HG03457 (cell line): ENCODE results near the gene VSX2.
"Not testable (repeated sequence)": the region's sequence is repeated elsewhere in the genome, so short reads cannot be mapped to it uniquely, and the experiment has no call there.

ENCODE experiments used
- ATAC-seq: cut with Tn5 transposase; IDR thresholded peaks from one replicate; pipeline ENCODE4 v1.9.1; 2021; ENCODE audit warnings: moderate number of reproducible peaks; ENCODE audit not compliant: unreplicated experiment

The VSX2 gene

DNA sequence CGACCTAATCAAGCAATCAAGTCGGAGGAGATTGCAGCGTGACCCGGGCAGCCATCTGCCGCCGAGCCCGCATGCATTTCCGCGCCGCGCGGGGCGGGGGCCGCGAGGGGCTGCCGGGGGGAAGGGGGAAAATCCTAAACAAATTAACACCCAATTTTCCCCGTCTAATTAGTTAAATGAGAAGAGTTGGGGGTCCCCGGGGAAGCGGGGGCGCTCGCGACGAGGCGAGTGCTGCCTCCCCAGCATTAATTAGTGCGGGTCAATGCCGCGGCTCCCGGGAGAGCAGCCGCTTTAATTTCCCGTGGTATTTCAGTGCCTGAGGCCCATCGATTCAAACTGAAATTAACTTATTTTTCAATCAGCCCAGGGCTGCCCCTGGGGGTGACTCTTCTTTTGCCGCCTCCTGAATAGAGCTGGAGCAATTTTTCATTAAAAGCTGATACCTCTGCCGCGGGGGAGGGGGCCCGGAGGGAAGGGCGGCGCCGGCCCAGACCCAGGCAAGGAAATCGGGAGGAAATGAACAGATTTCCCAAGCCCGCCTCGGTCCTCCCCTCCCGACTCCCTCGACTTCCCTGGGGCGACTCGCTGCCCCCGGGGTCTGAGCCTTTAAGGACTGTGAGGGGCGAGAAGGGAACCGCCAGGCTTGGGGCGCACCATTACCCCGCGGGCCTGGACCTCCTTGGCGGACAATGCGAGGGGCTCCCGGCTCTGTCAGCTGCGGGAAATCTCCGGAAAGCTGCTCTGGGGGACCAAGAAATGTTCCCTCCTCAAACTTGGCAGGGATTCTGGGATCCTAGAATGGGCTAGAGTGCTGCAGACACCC, 18.9 kb downstream of the VSX2 start:
- no peak for ATAC-seq

DNA sequence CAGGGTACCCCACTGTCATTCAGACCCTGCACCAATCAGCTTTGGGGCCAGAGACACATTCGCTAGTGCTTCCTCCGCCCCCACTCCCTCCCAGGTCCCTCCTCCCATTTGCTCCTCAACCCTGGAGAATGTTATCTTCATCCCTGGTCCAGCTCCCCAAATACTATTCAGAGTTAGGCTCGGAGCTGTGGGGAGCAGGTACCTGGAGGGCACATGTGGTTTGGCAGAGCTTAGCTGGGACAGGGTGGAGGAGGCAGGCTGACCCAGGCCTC, 19.5 kb downstream of the VSX2 start:
- ATAC-seq, result no peak

DNA sequence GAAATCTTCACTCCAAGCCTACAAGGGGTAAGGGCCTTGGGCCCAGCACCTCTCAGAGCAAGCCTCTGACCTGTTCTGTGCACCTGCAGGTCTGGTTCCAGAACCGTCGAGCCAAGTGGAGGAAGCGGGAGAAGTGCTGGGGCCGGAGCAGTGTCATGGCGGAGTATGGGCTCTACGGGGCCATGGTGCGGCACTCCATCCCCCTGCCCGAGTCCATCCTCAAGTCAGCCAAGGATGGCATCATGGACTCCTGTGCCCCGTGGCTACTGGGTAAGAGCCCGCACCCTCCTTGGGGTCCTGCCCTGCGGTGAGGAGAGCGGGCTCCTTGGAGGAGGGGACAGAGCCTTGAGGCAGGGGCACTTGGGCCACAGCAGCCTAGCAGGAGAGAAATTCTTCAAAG, 20.3 kb downstream of the VSX2 start:
- ATAC-seq, result no peak

DNA sequence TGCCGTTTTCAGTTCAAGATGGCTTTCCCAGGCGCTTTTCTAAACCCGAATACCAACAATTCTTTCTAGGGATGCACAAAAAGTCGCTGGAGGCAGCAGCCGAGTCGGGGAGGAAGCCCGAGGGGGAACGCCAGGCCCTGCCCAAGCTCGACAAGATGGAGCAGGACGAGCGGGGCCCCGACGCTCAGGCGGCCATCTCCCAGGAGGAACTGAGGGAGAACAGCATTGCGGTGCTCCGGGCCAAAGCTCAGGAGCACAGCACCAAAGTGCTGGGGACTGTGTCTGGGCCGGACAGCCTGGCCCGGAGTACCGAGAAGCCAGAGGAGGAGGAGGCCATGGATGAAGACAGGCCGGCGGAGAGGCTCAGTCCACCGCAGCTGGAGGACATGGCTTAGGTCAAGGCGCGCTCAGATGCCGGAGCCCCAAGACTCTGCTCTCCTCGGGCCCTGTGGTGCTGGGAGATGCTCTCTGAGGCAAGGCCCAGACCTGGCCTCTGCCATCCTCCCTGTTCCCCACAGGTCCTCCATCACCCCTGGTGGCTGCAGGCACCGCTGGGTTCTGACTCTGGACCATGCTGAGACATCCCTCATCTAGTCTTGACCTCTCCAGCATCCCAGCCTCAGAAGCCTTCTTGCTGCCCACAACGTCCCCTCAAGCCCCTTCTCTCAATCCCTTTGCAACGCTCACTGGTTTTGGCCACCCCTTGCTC, 21.4 kb downstream of the VSX2 start:
- no peak for ATAC-seq

DNA sequence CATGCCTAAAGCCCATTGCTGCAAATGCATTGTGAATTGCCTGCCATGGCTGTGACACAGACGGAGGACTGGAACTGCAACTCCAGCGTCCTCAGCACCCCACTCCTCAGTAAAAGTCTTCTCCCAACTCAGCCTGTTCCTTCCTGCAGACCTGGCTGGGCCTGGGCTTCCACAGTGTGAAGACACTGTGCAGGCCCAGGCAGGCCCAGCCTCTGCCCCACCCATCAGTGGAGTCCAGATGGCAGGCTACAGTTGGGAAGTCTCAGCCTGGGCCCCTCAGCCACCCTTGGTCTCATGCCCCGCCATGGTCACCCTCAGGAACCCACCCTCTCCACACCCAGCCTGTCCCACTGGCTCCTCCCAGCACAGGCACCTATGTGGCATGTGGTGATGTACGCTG, 22.0 kb downstream of the VSX2 start:
- ATAC-seq, result no peak

DNA sequence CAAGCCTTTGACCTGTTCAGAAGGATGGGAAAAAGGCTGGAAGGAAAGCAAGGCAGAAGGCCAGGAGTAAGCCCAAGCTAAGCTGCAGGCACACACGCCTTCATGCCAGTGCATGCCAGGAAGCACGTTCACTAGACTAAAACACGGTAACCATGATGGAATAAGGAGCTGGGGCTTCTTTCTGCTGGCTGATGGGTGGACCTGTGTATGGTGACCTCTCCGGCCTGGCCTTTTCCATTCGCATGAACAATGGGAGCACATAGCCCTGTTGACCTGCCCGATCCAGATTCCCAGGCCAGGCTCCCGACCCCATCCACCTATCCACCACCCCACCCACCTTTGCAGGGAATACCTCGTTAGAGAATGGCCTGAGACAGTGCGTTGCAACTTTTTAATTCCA, 22.8 kb downstream of the VSX2 start:
- no peak for ATAC-seq

DNA sequence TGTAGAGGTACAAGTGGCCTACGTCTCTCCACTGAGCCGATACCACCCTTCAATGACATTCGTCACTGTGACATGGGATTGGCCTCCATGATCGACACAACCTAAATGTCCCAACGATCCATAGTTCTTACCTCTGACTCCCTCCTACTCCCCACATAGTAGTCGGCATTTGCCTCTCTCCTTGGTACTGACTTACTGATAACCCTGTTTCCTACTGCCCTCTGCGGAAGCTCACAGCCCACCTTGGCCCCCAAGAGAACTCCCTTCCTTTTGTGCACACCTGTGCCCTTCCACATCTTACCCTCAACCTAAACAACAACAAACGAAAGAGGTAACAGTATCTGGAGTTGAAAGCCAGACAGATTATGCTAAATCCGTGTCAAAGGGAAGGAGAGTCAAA, 23.9 kb downstream of the VSX2 start:
- no peak for ATAC-seq

DNA sequence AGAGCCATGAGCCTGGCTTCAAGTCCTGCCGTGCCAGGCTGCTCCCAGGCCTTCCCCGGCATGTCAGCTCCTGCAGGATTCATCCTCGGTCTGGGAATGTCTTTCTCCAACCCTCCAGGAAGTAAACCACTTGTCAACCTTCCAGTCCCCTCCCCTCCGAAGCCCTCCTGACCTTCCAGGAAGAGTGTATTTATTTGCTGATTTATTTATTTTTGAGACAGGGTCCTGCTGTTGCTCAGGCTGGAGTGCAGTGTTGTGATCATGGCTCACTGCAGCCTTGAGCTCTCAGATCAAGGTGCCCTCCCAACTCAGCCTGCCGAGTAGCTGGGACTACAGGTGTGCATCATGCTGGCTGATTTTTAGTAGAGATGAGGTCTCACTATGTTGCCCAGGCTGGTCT, 24.7 kb downstream of the VSX2 start:
- ATAC-seq, result no peak

DNA sequence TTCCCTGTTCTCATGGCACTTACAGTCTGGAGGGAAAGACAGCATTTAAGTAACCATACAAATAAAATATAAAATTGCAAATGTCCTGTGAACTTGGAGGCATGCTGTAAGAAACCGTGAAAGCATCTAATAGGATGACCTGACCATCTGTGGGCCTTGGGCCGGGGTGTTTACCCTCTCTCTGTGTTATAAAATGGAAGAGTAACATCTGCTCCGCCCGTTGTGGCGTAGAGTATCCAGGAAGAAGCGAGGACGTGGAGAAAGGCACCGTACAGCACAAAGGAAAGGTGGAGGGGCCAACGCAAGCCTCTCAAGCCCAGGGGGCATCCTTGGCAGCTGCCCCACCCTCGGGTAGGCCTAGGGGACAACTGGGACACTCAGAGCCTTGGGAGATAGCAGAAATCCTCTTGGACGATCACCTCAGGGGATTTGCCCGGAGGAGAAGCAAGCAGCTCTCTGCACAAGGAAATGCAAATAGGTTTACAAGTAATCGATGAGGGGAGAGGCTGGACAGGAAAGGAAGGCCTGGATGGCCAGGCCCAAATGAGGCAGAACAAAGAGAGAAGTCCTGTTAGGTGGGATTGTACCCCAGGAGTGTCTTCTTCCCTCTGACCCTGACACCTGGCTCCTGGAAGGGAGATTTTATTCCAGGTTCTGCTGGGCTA, 26.2 kb downstream of the VSX2 start:
- no peak for ATAC-seq

DNA sequence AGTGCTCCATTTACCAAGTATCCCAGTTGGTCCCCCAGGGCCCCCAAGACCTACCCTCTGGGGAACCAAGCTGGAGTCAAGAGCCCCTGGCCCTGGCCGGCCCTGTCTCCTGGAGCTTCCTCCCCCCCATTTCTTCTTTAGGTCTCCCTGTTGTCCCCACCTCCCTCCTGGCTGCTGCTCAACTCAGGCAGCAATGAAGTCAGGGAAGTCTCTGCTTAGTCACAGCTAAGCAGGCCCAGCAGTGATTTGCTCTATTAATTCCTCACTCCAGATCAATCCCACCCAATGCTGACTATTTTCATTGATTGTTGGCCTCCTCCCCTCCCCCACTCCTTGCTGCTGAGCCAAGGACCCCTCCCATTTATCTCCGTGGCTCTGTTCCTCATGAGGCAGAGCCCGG, 28.3 kb downstream of the VSX2 start:
- ATAC-seq, result no peak

DNA sequence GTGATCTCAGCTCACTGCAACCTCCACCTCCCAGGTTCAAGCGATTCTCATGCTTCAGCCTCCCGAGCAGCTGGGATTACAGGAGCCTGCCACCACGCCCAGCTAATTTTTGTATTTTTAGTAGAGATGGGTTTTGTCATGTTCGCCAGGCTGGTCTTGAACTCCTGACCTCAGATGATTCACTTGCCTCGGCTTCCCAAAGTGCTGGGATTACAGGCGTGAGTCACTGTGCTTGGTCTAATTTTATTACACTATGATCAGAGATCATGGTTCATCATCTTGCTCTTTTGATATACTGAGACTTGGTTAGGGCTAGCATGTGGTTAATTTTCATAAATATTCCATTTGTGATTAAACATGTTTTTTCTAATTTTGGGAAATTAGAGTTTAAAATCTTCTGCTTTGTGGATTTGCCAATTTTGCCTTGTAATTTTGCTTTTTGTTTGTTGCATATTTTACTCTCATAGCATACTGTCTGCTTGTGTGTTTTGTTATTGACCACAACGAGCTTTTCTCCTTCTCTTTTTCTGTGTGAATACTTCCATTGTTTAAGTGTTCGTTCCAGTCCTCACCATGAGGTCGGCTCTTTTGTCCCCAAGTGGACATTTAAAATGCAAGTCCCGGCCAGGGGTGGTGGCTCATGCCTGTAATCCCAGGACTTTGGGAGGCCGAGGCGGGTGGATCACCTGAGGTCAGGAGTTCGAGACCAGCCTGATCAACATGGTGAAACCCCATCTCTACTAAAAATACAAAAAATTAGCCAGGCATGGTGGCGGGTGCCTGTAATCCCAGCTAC, 31.3 kb downstream of the VSX2 start:
- not testable (repeated sequence) for ATAC-seq

DNA sequence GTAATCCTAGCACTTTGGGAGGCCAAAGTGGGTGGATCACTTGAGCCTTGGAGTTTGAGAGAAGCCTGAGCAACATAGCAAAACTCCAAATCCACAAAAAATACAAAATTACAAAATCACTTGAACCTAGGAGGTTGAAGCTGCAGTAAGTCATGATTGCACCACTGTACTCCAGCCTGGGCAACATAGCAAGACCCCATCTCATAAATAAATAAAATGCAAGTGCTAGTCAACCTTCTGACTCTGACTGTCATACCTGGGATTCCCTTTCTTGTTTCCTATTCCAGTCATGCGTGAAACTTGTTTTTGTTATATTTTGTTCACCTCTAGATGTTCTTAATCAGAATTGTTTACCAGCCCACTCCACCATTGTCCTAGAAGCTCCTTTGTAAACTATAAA, 32.1 kb downstream of the VSX2 start:
- no peak for ATAC-seq

DNA sequence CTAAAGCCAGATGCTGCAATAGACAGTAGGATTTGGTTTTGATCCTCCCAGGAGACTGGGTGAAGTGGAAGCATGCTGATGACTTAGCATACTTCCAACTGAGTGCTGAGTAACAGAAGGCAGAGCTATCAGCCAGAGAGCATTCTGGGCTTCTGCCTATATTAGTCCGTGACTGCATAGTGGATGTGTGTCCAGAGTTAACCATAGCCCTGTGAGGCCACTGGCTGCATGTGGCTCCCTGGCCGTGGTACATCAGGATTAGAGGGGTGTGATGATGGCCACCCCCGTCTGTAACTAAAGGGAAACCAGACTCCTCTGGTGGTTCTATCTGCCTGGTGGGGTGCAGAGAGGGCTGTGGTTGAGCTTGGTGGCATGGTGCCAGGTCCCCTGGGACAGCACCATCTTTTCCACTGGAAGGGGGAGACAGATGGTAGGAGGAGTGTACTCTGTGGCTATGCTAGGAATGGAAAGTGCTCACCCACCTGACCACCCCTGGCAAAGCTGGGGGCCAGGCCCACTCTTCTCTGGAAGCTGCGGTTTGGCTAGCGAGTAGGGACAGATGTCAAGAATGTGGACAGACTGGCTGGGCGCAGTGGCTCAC, 36.1 kb downstream of the VSX2 start:
- ATAC-seq, result no peak

DNA sequence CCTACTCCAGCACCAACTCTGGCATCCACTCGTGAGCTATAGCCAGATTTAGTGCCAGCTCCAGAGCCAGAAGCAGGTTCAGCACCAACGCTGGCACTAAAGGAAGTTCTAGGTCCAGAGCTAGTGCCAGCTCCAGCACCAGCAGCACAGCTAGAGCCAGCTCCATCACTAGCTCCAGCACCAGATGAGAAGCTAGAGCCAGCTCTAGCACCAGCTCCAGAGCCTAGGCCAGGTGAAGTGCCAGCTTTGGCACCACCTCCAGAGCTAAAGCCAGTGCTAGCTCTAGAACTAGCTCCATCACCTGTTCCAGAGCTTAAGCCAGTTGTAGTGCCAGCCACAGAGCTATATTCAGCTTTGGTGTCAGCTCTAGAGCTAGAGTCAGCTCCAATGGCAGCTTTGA, 38.8 kb downstream of the VSX2 start:
- ATAC-seq, result no peak

DNA sequence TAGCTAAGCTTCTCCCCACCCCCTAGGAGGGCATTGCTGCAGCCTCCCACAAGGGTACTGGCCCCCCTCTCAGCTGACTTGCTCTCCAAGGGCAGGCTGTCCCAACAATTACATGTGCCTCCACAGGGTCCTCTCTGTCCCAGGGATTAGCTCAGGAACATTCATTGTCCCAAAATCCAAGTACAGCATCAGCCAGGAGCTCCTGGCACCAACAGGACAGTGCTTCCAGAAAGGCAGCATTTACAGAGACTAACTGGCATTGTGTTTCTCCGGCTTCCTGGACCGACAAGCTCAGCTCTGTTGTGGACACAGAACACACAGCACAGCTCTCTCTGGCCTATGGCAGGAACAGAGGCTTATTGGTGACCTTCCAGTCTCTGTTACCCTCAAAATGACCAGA, 41.8 kb downstream of the VSX2 start:
- no peak for ATAC-seq

DNA sequence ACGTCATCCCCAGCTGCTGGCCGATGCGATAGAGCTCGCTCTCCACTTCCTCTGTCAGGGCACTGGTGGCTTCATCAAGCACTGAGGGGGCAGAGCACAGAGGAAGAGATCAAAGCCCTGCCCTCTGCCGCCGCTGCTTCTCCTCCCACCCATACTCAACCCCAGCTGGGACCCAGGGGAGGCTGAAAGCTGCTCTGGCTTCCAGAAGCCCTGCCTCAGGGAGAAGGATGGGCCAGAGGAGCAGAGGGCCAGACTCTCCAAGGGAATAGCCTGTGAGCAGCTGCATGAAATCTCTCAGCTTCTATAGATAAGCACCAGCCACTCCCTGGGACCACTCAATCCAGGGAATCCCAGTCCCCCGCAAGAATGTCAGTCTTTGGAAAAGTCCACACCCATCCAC, 47.5 kb downstream of the VSX2 start:
- ATAC-seq, result no peak

DNA sequence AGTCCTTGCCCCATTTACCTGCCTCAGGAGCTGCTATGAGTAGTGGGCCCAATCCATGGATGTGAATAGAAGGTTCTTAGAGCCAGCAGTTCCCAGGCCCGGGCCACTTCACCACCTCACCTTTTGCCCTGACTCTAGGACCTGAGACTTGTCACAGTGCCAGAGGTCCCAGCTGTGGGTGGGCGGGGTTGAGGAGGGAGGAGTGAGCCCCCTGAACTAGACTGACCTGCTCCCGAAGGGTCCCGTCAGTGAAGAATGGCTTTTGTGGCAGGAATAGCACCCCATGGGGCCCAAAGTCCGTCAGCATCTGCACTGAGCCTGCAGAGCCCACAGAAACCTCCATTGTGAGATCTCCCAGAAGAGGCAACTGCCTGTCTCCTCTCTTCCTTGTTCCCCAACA, 50.6 kb downstream of the VSX2 start:
- ATAC-seq, result no peak

DNA sequence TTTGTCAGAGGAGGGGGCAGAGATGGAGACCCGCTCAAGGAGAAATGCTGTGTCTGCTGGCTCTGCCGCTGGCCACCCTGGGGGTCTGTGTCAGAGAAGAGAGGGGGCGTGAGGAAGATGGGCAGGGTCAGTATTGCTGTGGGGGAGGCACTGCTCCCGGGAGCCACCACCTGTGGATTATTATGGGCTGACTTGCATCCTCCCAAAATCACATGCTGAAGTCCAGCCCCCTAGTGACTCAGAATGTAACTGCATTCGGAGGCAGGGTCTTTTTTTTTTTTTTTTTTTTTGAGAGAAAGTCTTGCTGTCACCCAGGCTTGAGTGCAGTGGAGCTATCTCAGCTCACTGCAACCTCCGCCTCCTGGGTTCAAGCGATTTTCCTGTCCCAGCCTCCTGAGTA, 51.2 kb downstream of the VSX2 start:
- ATAC-seq, result no peak

DNA sequence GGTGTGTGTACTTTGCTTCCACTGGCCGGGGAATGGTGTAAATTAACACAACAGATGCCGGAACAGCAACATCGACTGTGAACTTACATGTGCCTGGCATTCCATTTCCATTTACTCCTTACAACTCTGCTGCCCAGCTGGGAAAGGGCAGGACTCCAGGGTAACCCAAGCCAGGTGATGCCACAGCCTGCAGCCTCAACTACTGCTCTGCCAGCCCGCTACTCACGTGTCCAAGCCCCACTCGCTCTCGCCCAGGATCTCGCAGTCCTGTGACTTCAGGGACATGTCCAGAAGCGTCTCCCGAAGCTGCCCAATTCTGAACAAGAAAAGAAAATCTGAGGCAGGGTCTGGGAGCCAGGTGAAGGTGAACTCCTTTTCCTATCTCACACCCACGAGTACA, 52.8 kb downstream of the VSX2 start:
- ATAC-seq, result no peak

DNA sequence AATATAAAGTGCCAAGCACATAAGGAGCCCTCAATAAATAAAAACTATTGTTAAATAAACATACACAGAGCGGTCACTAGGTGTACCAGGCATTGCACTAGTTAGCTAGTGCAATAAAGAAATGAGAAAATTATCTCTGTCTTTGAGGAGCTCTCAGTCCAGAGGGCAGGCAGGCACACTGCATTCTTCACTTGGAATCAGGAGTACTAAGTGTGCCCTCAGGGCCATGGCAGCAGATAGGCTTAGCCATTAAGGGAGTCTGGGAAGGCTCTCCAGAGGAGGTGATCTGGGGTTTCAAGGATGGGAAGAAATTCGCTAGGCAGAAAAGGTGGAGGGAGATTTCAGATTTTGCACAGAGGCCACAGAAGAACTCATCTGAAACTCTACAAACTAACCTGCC, 54.4 kb downstream of the VSX2 start:
- no peak for ATAC-seq

DNA sequence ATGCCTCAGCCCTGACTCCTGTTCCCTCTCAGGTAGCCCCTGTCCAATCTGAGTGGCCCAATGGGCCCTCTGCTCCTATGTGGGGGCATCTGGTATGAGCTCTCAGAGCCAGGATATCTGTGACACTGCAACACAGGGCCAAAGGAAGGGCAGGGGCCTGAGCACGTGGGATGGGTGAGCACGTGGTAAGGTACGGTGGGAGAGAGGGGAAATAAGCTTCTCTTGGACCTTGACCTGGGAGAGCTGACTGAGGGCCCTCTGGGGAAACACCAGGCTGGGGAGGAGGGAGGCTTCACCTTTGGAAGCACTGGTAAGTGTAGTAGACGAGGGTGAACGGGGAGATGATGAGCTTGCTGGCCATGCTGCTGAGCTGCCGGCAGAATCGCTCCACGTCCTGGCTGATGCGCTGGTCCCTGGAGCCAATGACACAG, 56.8 kb downstream of the VSX2 start:
- no peak for ATAC-seq
